C4-2B (cell line): ENCODE data around the gene LRP10.

Experiments used
- ZFX ChIP-seq: fragments of 450-650 bp; IDR thresholded peaks from 2 replicates; pipeline ENCODE4 v1.6.1; 2017
- TF ChIP-seq, protein P1 (sequence below): fragments of 450-650 bp; conservative IDR thresholded peaks from 2 replicates; pipeline ENCODE4 v1.5.1; 2017; ENCODE audit warnings: mild to moderate bottlenecking

DNA sequence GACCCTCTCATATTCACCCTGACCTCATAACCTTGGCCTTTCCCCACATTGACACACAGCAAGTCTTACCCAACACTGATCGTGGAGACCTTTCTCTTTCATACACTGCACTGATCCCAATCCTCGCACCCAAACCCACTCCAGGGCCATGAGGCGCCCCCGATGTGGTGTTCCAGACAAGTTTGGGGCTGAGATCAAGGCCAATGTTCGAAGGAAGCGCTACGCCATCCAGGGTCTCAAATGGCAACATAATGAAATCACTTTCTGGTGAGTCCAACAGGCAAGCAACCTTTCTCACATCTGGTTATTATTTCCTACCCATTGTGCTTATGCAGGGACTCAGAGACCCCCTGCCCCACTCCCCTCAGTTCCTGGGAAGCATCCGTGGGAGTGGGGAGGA, 29.8 kb upstream of the LRP10 start:
- TF ChIP-seq, protein P1, sequence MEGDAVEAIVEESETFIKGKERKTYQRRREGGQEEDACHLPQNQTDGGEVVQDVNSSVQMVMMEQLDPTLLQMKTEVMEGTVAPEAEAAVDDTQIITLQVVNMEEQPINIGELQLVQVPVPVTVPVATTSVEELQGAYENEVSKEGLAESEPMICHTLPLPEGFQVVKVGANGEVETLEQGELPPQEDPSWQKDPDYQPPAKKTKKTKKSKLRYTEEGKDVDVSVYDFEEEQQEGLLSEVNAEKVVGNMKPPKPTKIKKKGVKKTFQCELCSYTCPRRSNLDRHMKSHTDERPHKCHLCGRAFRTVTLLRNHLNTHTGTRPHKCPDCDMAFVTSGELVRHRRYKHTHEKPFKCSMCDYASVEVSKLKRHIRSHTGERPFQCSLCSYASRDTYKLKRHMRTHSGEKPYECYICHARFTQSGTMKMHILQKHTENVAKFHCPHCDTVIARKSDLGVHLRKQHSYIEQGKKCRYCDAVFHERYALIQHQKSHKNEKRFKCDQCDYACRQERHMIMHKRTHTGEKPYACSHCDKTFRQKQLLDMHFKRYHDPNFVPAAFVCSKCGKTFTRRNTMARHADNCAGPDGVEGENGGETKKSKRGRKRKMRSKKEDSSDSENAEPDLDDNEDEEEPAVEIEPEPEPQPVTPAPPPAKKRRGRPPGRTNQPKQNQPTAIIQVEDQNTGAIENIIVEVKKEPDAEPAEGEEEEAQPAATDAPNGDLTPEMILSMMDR, result no peak
- TF ChIP-seq ZFX, result no peak
